ENCODE measurements around the gene SHC1.

DNA sequence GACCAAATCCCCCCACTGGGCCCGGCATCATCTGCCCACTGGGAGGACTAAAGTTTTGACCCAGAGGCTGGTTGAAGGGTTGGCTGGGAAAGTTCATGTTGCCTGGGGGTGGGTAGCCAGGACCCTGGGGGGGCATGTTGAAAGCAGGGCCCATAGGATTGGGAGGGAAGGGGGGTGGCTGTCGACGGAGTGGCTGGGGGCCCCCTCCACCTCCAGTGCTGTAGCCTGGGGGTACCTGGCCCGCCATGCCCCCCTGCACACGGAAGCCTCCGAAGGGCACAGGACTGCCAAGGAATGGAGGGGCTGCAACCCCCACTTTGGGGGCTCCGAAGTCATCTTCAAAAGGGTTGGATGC, 11.1 kb downstream of the SHC1 start:
- TF ChIP-seq CTCF (IDR thresholded peaks at IDR 0.05) (no peak), POLR2A (IDR thresholded peaks at IDR 0.05) (no peak)

Measured in thyroid gland (tissue), 4 donors.